Fibroblast of villous mesenchyme (primary cell): ENCODE measurements around the gene C1QB. TPM values are rescaled to one million over a fixed set of nuclear protein-coding genes. Genes with fewer than 3 reads are reported as not detected.

Source experiments
- DNase-seq: peaks from one replicate; pipeline ENCODE4 v3.0.0-alpha.2; 2010; ENCODE audit warnings: low read depth
- H3K4me3 ChIP-seq: 2 replicates; pipeline ENCODE4 v1.5.1; 2011; ENCODE audit warnings: low read depth, mild to moderate bottlenecking, low read length
- CTCF ChIP-seq: IDR thresholded peaks from 2 replicates; pipeline ENCODE4 v1.5.1; 2012; ENCODE audit warnings: low read depth, mild to moderate bottlenecking, low read length; ENCODE audit not compliant: insufficient read depth
- total RNA-seq: library from RNA; depleted of rRNA; stranded (reverse); fragments of >200 nt; gene quantifications from 2 replicates; pipeline ENCODE4 v1.2.3, GENCODE V29; 2012

C1QB gene
- total RNA-seq, 1 donor = not detected

- H3K4me3 ChIP-seq = no peak overlapping the region
These were observed 40.1 kb upstream of the C1QB start for GRCh38 chr1:22612671-22613571.

GRCh38 chr1:22613572-22613918 lies 39.5 kb upstream of the C1QB start:
- DNase-seq = no peak
- no peak overlapping the region for H3K4me3 ChIP-seq
- TF ChIP-seq CTCF = no peak

More at GRCh38 chr1:22612671-22613571, 40.1 kb upstream of the C1QB start:
- DNase-seq = no peak
- no peak for TF ChIP-seq CTCF

GRCh38 chr1:22613951-22614350 lies 39.1 kb upstream of the C1QB start:
- TF ChIP-seq CTCF = no peak
- DNase-seq = no peak
- H3K4me3 ChIP-seq = no peak overlapping the region

GRCh38 chr1:22615886-22616285 lies 37.1 kb upstream of the C1QB start:
- no peak for DNase-seq
- no peak overlapping the region for H3K4me3 ChIP-seq
- TF ChIP-seq CTCF = no peak

- no peak overlapping the region for H3K4me3 ChIP-seq
- TF ChIP-seq CTCF = no peak
- no peak for DNase-seq
These were observed 36.5 kb upstream of the C1QB start for GRCh38 chr1:22616571-22616970.

GRCh38 chr1:22618056-22618455 lies 35.0 kb upstream of the C1QB start:
- TF ChIP-seq CTCF = no peak
- no peak for DNase-seq
- H3K4me3 ChIP-seq = no peak overlapping the region
